Choroid plexus epithelial cell (primary cell): ENCODE measurements around the gene PLCG2.

Experiments used
- DNase-seq: peaks from one replicate; pipeline ENCODE4 v3.0.0-alpha.2; 2010; ENCODE audit warnings: low read depth
- H3K4me3 ChIP-seq: 2 replicates; pipeline ENCODE4 v1.5.1; 2011; ENCODE audit warnings: low read depth, mild to moderate bottlenecking, control low read depth, low read length, moderate library complexity
- TF ChIP-seq, protein P1 (sequence below): conservative IDR thresholded peaks from 2 replicates; pipeline ENCODE4 v1.5.1; 2011; ENCODE audit warnings: low read depth, mild to moderate bottlenecking, control low read depth, inconsistent platforms, low read length, moderate library complexity

Gene PLCG2

DNA sequence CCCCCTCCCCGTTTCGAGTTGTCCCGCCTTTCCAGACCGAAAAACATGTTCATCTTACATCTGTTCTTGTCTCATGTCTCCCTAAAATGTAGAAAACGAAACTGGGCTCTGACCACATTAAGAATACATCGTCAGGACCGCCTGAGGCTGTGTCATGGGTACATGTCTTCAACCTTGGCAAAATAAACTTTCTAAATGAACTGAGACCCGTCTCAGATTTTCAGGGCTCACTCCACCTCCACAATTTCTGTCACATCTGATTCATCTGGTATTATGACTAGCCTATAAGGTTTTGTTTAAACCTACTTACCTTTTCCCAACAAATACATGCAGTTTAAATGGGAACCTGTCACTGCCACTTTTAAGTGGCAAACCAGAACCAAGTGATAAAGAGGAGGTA lies 231.6 kb downstream of the PLCG2 start:
- peak overlapping the region; percentile 51 for H3K4me3 ChIP-seq
- DNase-seq = no peak
- TF ChIP-seq, protein P1, sequence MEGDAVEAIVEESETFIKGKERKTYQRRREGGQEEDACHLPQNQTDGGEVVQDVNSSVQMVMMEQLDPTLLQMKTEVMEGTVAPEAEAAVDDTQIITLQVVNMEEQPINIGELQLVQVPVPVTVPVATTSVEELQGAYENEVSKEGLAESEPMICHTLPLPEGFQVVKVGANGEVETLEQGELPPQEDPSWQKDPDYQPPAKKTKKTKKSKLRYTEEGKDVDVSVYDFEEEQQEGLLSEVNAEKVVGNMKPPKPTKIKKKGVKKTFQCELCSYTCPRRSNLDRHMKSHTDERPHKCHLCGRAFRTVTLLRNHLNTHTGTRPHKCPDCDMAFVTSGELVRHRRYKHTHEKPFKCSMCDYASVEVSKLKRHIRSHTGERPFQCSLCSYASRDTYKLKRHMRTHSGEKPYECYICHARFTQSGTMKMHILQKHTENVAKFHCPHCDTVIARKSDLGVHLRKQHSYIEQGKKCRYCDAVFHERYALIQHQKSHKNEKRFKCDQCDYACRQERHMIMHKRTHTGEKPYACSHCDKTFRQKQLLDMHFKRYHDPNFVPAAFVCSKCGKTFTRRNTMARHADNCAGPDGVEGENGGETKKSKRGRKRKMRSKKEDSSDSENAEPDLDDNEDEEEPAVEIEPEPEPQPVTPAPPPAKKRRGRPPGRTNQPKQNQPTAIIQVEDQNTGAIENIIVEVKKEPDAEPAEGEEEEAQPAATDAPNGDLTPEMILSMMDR = no peak

- peak within 1 kb of the TSS; percentile 51 for H3K4me3 ChIP-seq
- DNase-seq = peak; percentile 10
- TF ChIP-seq, protein P1 = no peak
Observed at GRCh38 chr16:82011199-82011641, 232.1 kb downstream of the PLCG2 start, which contains the start of gene SDR42E1. TSS of gene SDR42E1 (minus strand) at chr16:82011470. CDS start at chr16:82000858, 10,612 bp downstream.
